ENCODE measurements around the gene THAP7.

GRCh38 chr22:20977516-20978170 lies 24.3 kb downstream of the THAP7 start:
- TF ChIP-seq CTCF (IDR thresholded peaks at IDR 0.05; ENCODE audit: low read depth, low read length, poor library complexity, severe bottlenecking) (no peak), EZH2phosphoT487 (IDR thresholded peaks at IDR 0.05; ENCODE audit: borderline replicate concordance, low read length) (no peak)
